ENCODE results near the gene KDM2A.

- TF ChIP-seq CTCF (IDR thresholded peaks at IDR 0.05) (no peak), POLR2A (IDR thresholded peaks at IDR 0.05) (no peak)
These were observed 185.5 kb downstream of the KDM2A start for GRCh38 chr11:67304511-67305113.
